Stimulated activated CD4-positive, alpha-beta T cell treated with anti-CD3 and anti-CD28 coated beads, Interleukin-4, amount 100 ng/mL, for 4 hours (primary cell): ENCODE results near the gene CA9.
A peak's percentile ranks its signal among the peaks of the same experiment; 100 is the strongest.

ENCODE experiments used
- DNase-seq, 2 experiments: peaks; one replicate each; pipeline ENCODE4 v3.0.0-alpha.2; 2020

CA9 gene

GRCh38 chr9:35651956-35652828, 21.5 kb upstream of the CA9 start:
- DNase-seq: no peak

- no peak for DNase-seq
These were observed 20.9 kb upstream of the CA9 start for GRCh38 chr9:35652829-35653209.

GRCh38 chr9:35653611-35654010, 20.1 kb upstream of the CA9 start:
- no peak for DNase-seq

GRCh38 chr9:35656348-35656747, 17.4 kb upstream of the CA9 start:
- DNase-seq: no peak

- no peak for DNase-seq
These were observed 16.7 kb upstream of the CA9 start for GRCh38 chr9:35656831-35657545.

GRCh38 chr9:35657546-35658136, 16.1 kb upstream of the CA9 start, which contains the start of gene RMRP:
RMRP (minus strand) TSS chr9:35658019.
- peak; percentile 92 to 97 for DNase-seq

GRCh38 chr9:35658137-35658967, 15.4 kb upstream of the CA9 start, which contains the start of gene CCDC107:
CCDC107 (plus strand) TSS chr9:35658292; CDS start chr9:35658380, 88 bp downstream.
- peak; percentile 75 to 82 for DNase-seq

GRCh38 chr9:35658968-35659220, 14.8 kb upstream of the CA9 start:
- DNase-seq: no peak

- DNase-seq: no peak
These were observed 14.4 kb upstream of the CA9 start for GRCh38 chr9:35659340-35659739.

- DNase-seq: no peak
These were observed 12.7 kb upstream of the CA9 start for GRCh38 chr9:35660966-35661415.

- no peak for DNase-seq
These were observed 11.9 kb upstream of the CA9 start for GRCh38 chr9:35661756-35662350.

- no peak for DNase-seq
These were observed 11.3 kb upstream of the CA9 start for GRCh38 chr9:35662437-35662836.

- DNase-seq: peak; percentile 54 to 61
These were observed 8.9 kb upstream of the CA9 start, which contains the start of gene ARHGEF39 for GRCh38 chr9:35664531-35665470. ARHGEF39 (minus strand) TSS chr9:35665195; CDS start chr9:35665169, 26 bp downstream.

- DNase-seq: no peak
These were observed 8.3 kb upstream of the CA9 start for GRCh38 chr9:35665471-35665818.

GRCh38 chr9:35666045-35666444, 7.7 kb upstream of the CA9 start:
- no peak for DNase-seq

- no peak for DNase-seq
These were observed 7.2 kb upstream of the CA9 start for GRCh38 chr9:35666549-35666948.

- DNase-seq: no peak
These were observed 5.8 kb upstream of the CA9 start for GRCh38 chr9:35667939-35668338.

GRCh38 chr9:35669331-35670145, 4.2 kb upstream of the CA9 start:
- DNase-seq: no peak

GRCh38 chr9:35674025-35674361, 265 bp downstream of the CA9 start:
- DNase-seq: no peak

GRCh38 chr9:35675204-35675603, 1.5 kb downstream of the CA9 start:
- no peak for DNase-seq
